Measurements from ENCODE around the gene GMPPA. TPM values are rescaled to one million over a fixed set of nuclear protein-coding genes. Genes with fewer than 3 reads are reported as not detected.

GMPPA gene
- total and polyA plus RNA-seq, 9 of the 15 experiments (the other 6 are each of a cell fraction or from before 2014, with no cell fraction given), result 7.0 to 101 (median 66.7) TPM

- Histone ChIP-seq H3K27me3 (ENCODE audit: control insufficient read depth in 2 of 2, insufficient read depth in 2 of 2, low read length in 2 of 2) (no peaks in the 10 kb centered on the region), H3K4me3 (no peak overlapping the region), H3K9me1 (ENCODE audit: control insufficient read depth, insufficient read depth, low read length) (no peaks in the 10 kb centered on the region), H3K9me3 (replicated peaks; ENCODE audit: control insufficient read depth, insufficient read depth, low read depth, low read length) (no peaks in the 10 kb centered on the region), H3K27ac (ENCODE audit: extremely low read depth, low read depth, low read length) (no peak overlapping the region), H4K20me1 (replicated peaks; ENCODE audit: control insufficient read depth, insufficient read depth, low read length) (no peaks in the 10 kb centered on the region), H3K79me2 (ENCODE audit: control insufficient read depth, insufficient read depth, low read length) (no peaks in the 10 kb centered on the region), H2AFZ (ENCODE audit: low read depth, low read length) (no peak overlapping the region), H3K4me2 (ENCODE audit: insufficient read depth, low read length) (no peak overlapping the region), H3K36me3 (ENCODE audit: control insufficient read depth, insufficient read depth, low read length) (no peaks in the 10 kb centered on the region), H3K4me1 (replicated peaks in 1 of 2; ENCODE audit: control insufficient read depth in 2 of 2, insufficient read depth in 2 of 2, low read length in 2 of 2) (peaks cover 6 to 59% of the 10 kb centered on the region in 2 experiments; a peak in 3 of 5 replicates), H3K9ac (ENCODE audit: insufficient read depth in 1 of 2, low read depth in 2 of 2, low read length in 2 of 2) (no peak overlapping the region)
- no TSS peak for BruUV-seq (replicated peaks)
- CTCF ChIA-PET (ENCODE audit: low intra/inter-chr PET ratio), result no interaction called here
- in situ Hi-C loops (cut with MboI), result no loop called here
- intact Hi-C loops (cut with micrococcal nuclease), result no loop called here
- ATAC-seq (no peak), DNase-seq (ENCODE audit: extremely low read depth in 1 of 4, low spot score in 3 of 4) (no peak), FAIRE-seq (no peak)
- 73% methylated on average over 2 of the region's 17 CpGs for WGBS (ENCODE audit: insufficient coverage, low coverage, missing lambda C conversion rate)
- POLR2A ChIA-PET, result interaction anchor here (0.7 to 1.5 kb wide), 2 partner anchors 16 to 40 kb away, joined by 3 read pairs; no protein-coding TSS in a partner anchor
- 0 out of 2 replicates have a peak, but pooled peaks have one; percentile 16 for TF ChIP-seq POLR2G (IDR thresholded peaks at IDR 0.05; ENCODE audit: low read depth, low read length)
- TF ChIP-seq E2F6 (IDR thresholded peaks at IDR 0.05; ENCODE audit: borderline replicate concordance in 1 of 2, extremely low read depth in 1 of 2, insufficient read depth in 1 of 2, insufficient read length in 1 of 2, low read depth in 1 of 2, low read length in 1 of 2, poor library complexity in 1 of 2, severe bottlenecking in 1 of 2), result no peak
Measured at GRCh38 chr2:219488149-219488843, 10.4 kb upstream of the GMPPA start.

- H3K27ac ChIP-seq (ENCODE audit: extremely low read depth, low read depth, low read length), result no peak overlapping the region
- H3K9ac ChIP-seq (ENCODE audit: insufficient read depth in 1 of 2, low read depth in 2 of 2, low read length in 2 of 2), result no peak overlapping the region
- no peaks in the 10 kb centered on the region for H3K79me2 ChIP-seq (ENCODE audit: control insufficient read depth, insufficient read depth, low read length)
- BruUV-seq (replicated peaks), result no TSS peak
- H3K4me3 ChIP-seq, result no peak overlapping the region
- H3K4me2 ChIP-seq (ENCODE audit: insufficient read depth, low read length), result no peak overlapping the region
- WGBS (ENCODE audit: insufficient coverage, low coverage, missing lambda C conversion rate), result 63% methylated on average over 8 of the region's 14 CpGs
- in situ Hi-C loops (cut with MboI) (no loop called here), intact Hi-C loops (cut with micrococcal nuclease) (no loop called here)
- no peaks in the 10 kb centered on the region for H3K9me1 ChIP-seq (ENCODE audit: control insufficient read depth, insufficient read depth, low read length)
- H3K9me3 ChIP-seq (replicated peaks; ENCODE audit: control insufficient read depth, insufficient read depth, low read depth, low read length), result no peaks in the 10 kb centered on the region
- DNase-seq (ENCODE audit: extremely low read depth in 1 of 4, low spot score in 3 of 4), result no peak
- CTCF ChIA-PET (ENCODE audit: low intra/inter-chr PET ratio), result no interaction called here
- H2AFZ ChIP-seq (ENCODE audit: low read depth, low read length), result no peak overlapping the region
- ATAC-seq, result no peak
- peaks cover 6 to 54% of the 10 kb centered on the region in 2 experiments; a peak in 3 of 5 replicates for H3K4me1 ChIP-seq (replicated peaks in 1 of 2; ENCODE audit: control insufficient read depth in 2 of 2, insufficient read depth in 2 of 2, low read length in 2 of 2)
- FAIRE-seq, result no peak
- no peaks in the 10 kb centered on the region for H4K20me1 ChIP-seq (replicated peaks; ENCODE audit: control insufficient read depth, insufficient read depth, low read length)
- H3K36me3 ChIP-seq (ENCODE audit: control insufficient read depth, insufficient read depth, low read length), result no peaks in the 10 kb centered on the region
- POLR2A ChIA-PET, result interaction anchor here (0.7 kb wide), 1 partner anchor 16 kb away, joined by 3 read pairs; no protein-coding TSS in a partner anchor
- H3K27me3 ChIP-seq (ENCODE audit: control insufficient read depth in 2 of 2, insufficient read depth in 2 of 2, low read length in 2 of 2), result no peaks in the 10 kb centered on the region
- TF ChIP-seq SREBF2 (CRISPR knock-in tag; IDR thresholded peaks at IDR 0.05) (no peak), ZSCAN32 (CRISPR knock-in tag; IDR thresholded peaks at IDR 0.05) (no peak), JUN (IDR thresholded peaks at IDR 0.05; ENCODE audit: borderline replicate concordance, low read depth, low read length) (no peak), JUN (CRISPR knock-in tag; IDR thresholded peaks at IDR 0.05; ENCODE audit: borderline replicate concordance) (no peak), CREB3 (tag; conservative IDR thresholded peaks at IDR 0.05; ENCODE audit: low read depth) (no peak), FOXP1 (CRISPR knock-in tag; IDR thresholded peaks at IDR 0.05) (no peak), CLOCK (CRISPR knock-in tag; IDR thresholded peaks at IDR 0.05; ENCODE audit: borderline replicate concordance) (no peak)
Measured at GRCh38 chr2:219488844-219489194, 9.9 kb upstream of the GMPPA start.

Measured in K562 (cell line).